ENCODE measurements around the gene CORO2B.

- TF ChIP-seq REST (IDR thresholded peaks at IDR 0.05; ENCODE audit: borderline replicate concordance) (no peak), REST (CRISPR knock-in tag; IDR thresholded peaks at IDR 0.05; ENCODE audit: low read depth) (no peak), SIN3B (IDR thresholded peaks at IDR 0.05; ENCODE audit: low read depth) (no peak), MYC (IDR thresholded peaks at IDR 0.05; ENCODE audit: low read depth, low read length) (no peak), MYC (CRISPR knock-in tag; IDR thresholded peaks at IDR 0.05; ENCODE audit: borderline replicate concordance, low read depth) (no peak)
Measured at GRCh38 chr15:68578175-68578979, 416 bp upstream of the CORO2B start.

All from K562 (cell line).